ENCODE data around the gene DUSP2. TPM values are rescaled to one million over a fixed set of nuclear protein-coding genes. Genes with fewer than 3 reads are reported as not detected.
A peak's percentile ranks its signal among the peaks of the same experiment; 100 is the strongest.

DUSP2 gene
- total RNA-seq, 6 experiments from 2014 or later = 10.1 to 17.9 (median 11.5) TPM

- H3K36me3 Mint-ChIP-seq (ENCODE audit: low read depth) = peaks cover 5% of the 10 kb centered on the region
- H3K9me3 Mint-ChIP-seq = no peaks in the 10 kb centered on the region
- H3K27me3 Mint-ChIP-seq (ENCODE audit: insufficient read depth) = peaks cover 60% of the 10 kb centered on the region
- TF ChIP-seq, protein P1, sequence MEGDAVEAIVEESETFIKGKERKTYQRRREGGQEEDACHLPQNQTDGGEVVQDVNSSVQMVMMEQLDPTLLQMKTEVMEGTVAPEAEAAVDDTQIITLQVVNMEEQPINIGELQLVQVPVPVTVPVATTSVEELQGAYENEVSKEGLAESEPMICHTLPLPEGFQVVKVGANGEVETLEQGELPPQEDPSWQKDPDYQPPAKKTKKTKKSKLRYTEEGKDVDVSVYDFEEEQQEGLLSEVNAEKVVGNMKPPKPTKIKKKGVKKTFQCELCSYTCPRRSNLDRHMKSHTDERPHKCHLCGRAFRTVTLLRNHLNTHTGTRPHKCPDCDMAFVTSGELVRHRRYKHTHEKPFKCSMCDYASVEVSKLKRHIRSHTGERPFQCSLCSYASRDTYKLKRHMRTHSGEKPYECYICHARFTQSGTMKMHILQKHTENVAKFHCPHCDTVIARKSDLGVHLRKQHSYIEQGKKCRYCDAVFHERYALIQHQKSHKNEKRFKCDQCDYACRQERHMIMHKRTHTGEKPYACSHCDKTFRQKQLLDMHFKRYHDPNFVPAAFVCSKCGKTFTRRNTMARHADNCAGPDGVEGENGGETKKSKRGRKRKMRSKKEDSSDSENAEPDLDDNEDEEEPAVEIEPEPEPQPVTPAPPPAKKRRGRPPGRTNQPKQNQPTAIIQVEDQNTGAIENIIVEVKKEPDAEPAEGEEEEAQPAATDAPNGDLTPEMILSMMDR (IDR thresholded peaks at IDR 0.05) = no peak
- no peak overlapping the region for H3K4me3 Mint-ChIP-seq
- H3K27ac Mint-ChIP-seq = no peak overlapping the region
- no peak for DNase-seq
- H3K4me1 Mint-ChIP-seq (ENCODE audit: low read depth) = peaks cover 8% of the 10 kb centered on the region
Measured at GRCh38 chr2:96120091-96120720, 25.0 kb downstream of the DUSP2 start.

DNA sequence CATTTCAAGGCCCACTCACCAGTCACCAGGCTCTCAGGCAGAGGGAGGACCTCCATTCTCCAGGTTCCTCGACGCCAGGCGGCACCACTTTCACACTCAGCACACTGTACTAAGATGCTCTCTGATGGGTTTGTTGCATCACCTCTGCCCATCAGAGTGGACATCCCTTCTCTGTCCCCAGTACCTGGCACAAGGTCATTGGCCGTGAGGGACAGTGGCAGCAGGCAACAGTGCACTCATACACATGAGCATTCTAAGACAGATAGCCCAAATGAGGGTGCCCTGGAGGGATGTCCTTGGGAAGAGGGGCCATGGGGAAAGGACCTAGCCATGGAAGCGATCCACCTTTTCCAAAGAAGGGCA lies 25.9 kb downstream of the DUSP2 start:
- peaks cover 7% of the 10 kb centered on the region for H3K36me3 Mint-ChIP-seq (ENCODE audit: low read depth)
- H3K9me3 Mint-ChIP-seq = no peaks in the 10 kb centered on the region
- peaks cover 8% of the 10 kb centered on the region for H3K4me1 Mint-ChIP-seq (ENCODE audit: low read depth)
- no peak overlapping the region for H3K27ac Mint-ChIP-seq
- no peak overlapping the region for H3K4me3 Mint-ChIP-seq
- H3K27me3 Mint-ChIP-seq (ENCODE audit: insufficient read depth) = peaks cover 59% of the 10 kb centered on the region
- no peak for DNase-seq
- TF ChIP-seq, protein P1 (IDR thresholded peaks at IDR 0.05) = no peak

GRCh38 chr2:96118698-96119388 lies 26.4 kb downstream of the DUSP2 start:
- TF ChIP-seq, protein P1 (IDR thresholded peaks at IDR 0.05) = no peak
- peaks cover 8% of the 10 kb centered on the region for H3K4me1 Mint-ChIP-seq (ENCODE audit: low read depth)
- DNase-seq = no peak
- H3K27me3 Mint-ChIP-seq (ENCODE audit: insufficient read depth) = peaks cover 56% of the 10 kb centered on the region
- H3K9me3 Mint-ChIP-seq = no peaks in the 10 kb centered on the region
- H3K4me3 Mint-ChIP-seq = no peak overlapping the region
- peaks cover 7% of the 10 kb centered on the region for H3K36me3 Mint-ChIP-seq (ENCODE audit: low read depth)
- no peak overlapping the region for H3K27ac Mint-ChIP-seq

GRCh38 chr2:96117701-96118588 lies 27.3 kb downstream of the DUSP2 start:
- Mint-ChIP-seq H3K4me1 (ENCODE audit: low read depth) (peaks cover 8% of the 10 kb centered on the region), H3K36me3 (ENCODE audit: low read depth) (peaks cover 7% of the 10 kb centered on the region), H3K4me3 (0 out of 2 replicates have a peak overlapping the region, but pooled peaks have one; percentile 28), H3K9me3 (no peaks in the 10 kb centered on the region), H3K27me3 (ENCODE audit: insufficient read depth) (peaks cover 63% of the 10 kb centered on the region), H3K27ac (no peak overlapping the region)
- no peak for DNase-seq
- TF ChIP-seq, protein P1 (IDR thresholded peaks at IDR 0.05) = no peak

DNA sequence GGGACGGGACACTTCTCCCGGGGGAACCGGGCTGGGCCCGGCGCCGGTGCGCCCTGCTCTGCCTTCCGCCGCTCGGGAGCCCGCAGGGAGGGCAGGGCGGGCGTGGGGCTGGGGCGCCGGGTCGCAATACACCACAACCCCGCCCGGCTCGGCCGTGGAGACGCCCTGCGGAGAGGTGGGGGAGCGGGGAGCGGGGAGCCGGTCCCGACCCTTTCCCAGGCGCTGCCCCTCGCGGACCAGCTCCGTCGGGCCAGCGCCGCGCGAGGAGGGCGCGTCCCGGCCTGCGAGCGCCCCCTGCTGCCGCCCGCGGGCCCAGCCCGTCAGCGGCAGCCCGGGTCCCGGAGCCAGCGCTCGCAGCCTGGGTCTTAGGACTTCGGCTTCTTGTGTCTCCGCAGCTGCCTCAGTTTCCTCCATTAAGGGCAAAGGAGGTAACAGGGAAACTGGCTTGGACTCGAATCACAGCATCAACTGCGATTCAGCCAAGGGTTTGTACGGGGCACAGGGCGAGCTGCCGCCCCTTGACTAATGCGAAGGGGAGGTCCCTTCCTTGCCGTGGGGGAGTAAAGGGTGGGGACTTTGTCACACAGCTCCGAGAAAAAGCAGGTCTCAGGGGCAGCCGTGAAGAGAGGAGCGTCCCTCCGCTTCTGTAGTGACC lies 28.2 kb downstream of the DUSP2 start:
- Mint-ChIP-seq H3K36me3 (ENCODE audit: low read depth) (peaks cover 7% of the 10 kb centered on the region), H3K27ac (no peak overlapping the region), H3K4me1 (ENCODE audit: low read depth) (peaks cover 8% of the 10 kb centered on the region), H3K27me3 (ENCODE audit: insufficient read depth) (peaks cover 58% of the 10 kb centered on the region), H3K9me3 (no peaks in the 10 kb centered on the region), H3K4me3 (no peak overlapping the region)
- TF ChIP-seq, protein P1 (IDR thresholded peaks at IDR 0.05) = peak; percentile 90
- no peak for DNase-seq
